K562 (cell line): ENCODE measurements around the gene COG6. TPM values are rescaled to one million over a fixed set of nuclear protein-coding genes. Genes with fewer than 3 reads are reported as not detected.

ENCODE experiments used
- ATAC-seq: fragments of 200-7000 bp; cut with Tn5 transposase; 3 replicates; pipeline ENCODE4 v1.9.1; 2020; ENCODE audit warnings: moderate library complexity
- BruUV-seq: library from RNA; stranded (reverse); fragments of 400-500 nt; replicated peaks from 2 replicates; lab custom pipeline; 2021; lab: Mats Ljungman, UMichigan
- CTCF ChIA-PET: fragments of 300-600 bp; formaldehyde crosslinking; extraction: SDS; loops from one replicate; lab custom pipeline; 2021; ENCODE audit warnings: low intra/inter-chr PET ratio; lab: Yijun Ruan, JAX
- POLR2A ChIA-PET: fragments of 300-600, 350-650 bp; sonication (Branson Sonifier 250); formaldehyde crosslinking; extraction: SDS; loops from one replicate; lab custom pipeline; 2021; ENCODE audit warnings: antibody characterized with exemption, inconsistent platforms; lab: Yijun Ruan, JAX
- DNase-seq, 4 experiments: peaks; one replicate each; pipeline versions ENCODE4 v3.0.0 to v3.0.0-alpha.2; 2011 to 2018; ENCODE audit warnings: low spot score in 3 of 4, mixed read lengths in 3 of 4; ENCODE audit errors: extremely low read depth in 1 of 4
- FAIRE-seq: peaks from 2 replicates; lab custom pipeline; 2011; peaks lifted over from hg19 to GRCh38; lab: Jason Lieb, UNC
- H2AFZ ChIP-seq: 2 replicates; pipeline ENCODE4 v1.6.0; 2011; ENCODE audit warnings: low read depth, low read length, control low read depth, inconsistent platforms
- H3K27ac ChIP-seq: fragments of 200-600 bp; 3 replicates; pipeline ENCODE4 v1.8.0; 2011; ENCODE audit warnings: low read depth, mild to moderate bottlenecking, control low read depth, inconsistent platforms, low read length, moderate library complexity, mixed read lengths; ENCODE audit errors: extremely low read depth
- H3K27me3 ChIP-seq, 2 experiments: fragments of 300-600 bp in 1 of 2; 2 replicates in 1 of 2; 3 replicates in 1 of 2; pipeline versions ENCODE4 v1.6.0 to v1.8.0; 2011; ENCODE audit warnings: inconsistent platforms in 2 of 2, low read length in 2 of 2, mild to moderate bottlenecking in 1 of 2, mixed read lengths in 1 of 2, moderate library complexity in 1 of 2; ENCODE audit not compliant: control insufficient read depth in 2 of 2, insufficient read depth in 2 of 2
- H3K36me3 ChIP-seq: fragments of 300-600 bp; 3 replicates; pipeline ENCODE4 v1.8.0; 2011; ENCODE audit warnings: mild to moderate bottlenecking, low read length, inconsistent platforms; ENCODE audit not compliant: control insufficient read depth, insufficient read depth
- H3K4me1 ChIP-seq, 2 experiments: fragments of 200-600 bp in 1 of 2; replicated peaks in 1 of 2; 2 replicates in 1 of 2; 3 replicates in 1 of 2; pipeline versions ENCODE4 v1.5.1 to v1.8.0; 2011; ENCODE audit warnings: inconsistent platforms in 2 of 2, low read length in 2 of 2, mild to moderate bottlenecking in 1 of 2, mixed read lengths in 1 of 2, moderate library complexity in 1 of 2; ENCODE audit not compliant: control insufficient read depth in 2 of 2, insufficient read depth in 2 of 2
- H3K4me2 ChIP-seq: 2 replicates; pipeline ENCODE4 v1.6.1; 2011; ENCODE audit warnings: low read length, control low read depth, inconsistent platforms, mixed read lengths; ENCODE audit not compliant: insufficient read depth
- H3K4me3 ChIP-seq: fragments of 200-600 bp; sonication (generic), shearing (Covaris generic); 2 replicates; pipeline ENCODE4 v1.5.1; 2016; ENCODE audit warnings: control low read depth, inconsistent platforms
- H3K79me2 ChIP-seq: fragments of 200-600 bp; 3 replicates; pipeline ENCODE4 v1.8.0; 2011; ENCODE audit warnings: low read length, inconsistent platforms; ENCODE audit not compliant: control insufficient read depth, insufficient read depth
- H3K9ac ChIP-seq, 2 experiments: 2 replicates each; pipeline versions ENCODE4 v1.6.0 to v1.6.1; 2011; ENCODE audit warnings: low read depth in 2 of 2, low read length in 2 of 2, control low read depth in 1 of 2, inconsistent platforms in 1 of 2, mild to moderate bottlenecking in 1 of 2, mixed read lengths in 1 of 2; ENCODE audit not compliant: insufficient read depth in 1 of 2
- H3K9me1 ChIP-seq: one replicate; pipeline ENCODE4 v1.6.0; 2011; ENCODE audit warnings: inconsistent platforms, mild to moderate bottlenecking, low read length, moderate library complexity; ENCODE audit not compliant: control insufficient read depth, insufficient read depth
- H3K9me3 ChIP-seq: replicated peaks from 2 replicates; pipeline ENCODE4 v1.5.1; 2011; ENCODE audit warnings: low read depth, low read length, inconsistent platforms; ENCODE audit not compliant: control insufficient read depth, insufficient read depth
- H4K20me1 ChIP-seq: replicated peaks from 2 replicates; pipeline ENCODE4 v1.6.1; 2011; ENCODE audit warnings: low read length, inconsistent platforms, mixed read lengths; ENCODE audit not compliant: control insufficient read depth, insufficient read depth
- ASH1L ChIP-seq: fragments of 450-650 bp; IDR thresholded peaks from 2 replicates; pipeline ENCODE4 v1.6.1; 2018; ENCODE audit warnings: borderline replicate concordance, mild to moderate bottlenecking, low read depth; ENCODE audit not compliant: partially characterized antibody
- CBFA2T2 ChIP-seq: fragments of 450-650 bp; conservative IDR thresholded peaks from 2 replicates; pipeline ENCODE4 v1.6.1; 2017; ENCODE audit warnings: mild to moderate bottlenecking
- EHMT2 ChIP-seq: fragments of 450-650 bp; IDR thresholded peaks from 2 replicates; pipeline ENCODE4 v1.6.1; 2018; ENCODE audit warnings: antibody characterized with exemption
- KLF6 ChIP-seq: fragments of 250-450 bp; sonication (Bioruptor Pico); IDR thresholded peaks from 2 replicates; pipeline ENCODE4 v1.4.0; 2020; ENCODE audit warnings: mild to moderate bottlenecking, moderate library complexity, borderline replicate concordance
- MCM2 ChIP-seq: fragments of 450-650 bp; IDR thresholded peaks from 2 replicates; pipeline ENCODE4 v1.6.1; 2017; ENCODE audit warnings: low read depth, mild to moderate bottlenecking
- MXI1 ChIP-seq: IDR thresholded peaks from 2 replicates; pipeline ENCODE4 v1.6.1; 2011; ENCODE audit warnings: low read depth, mild to moderate bottlenecking, improper control_type of control experiment, low read length
- NR2F6 ChIP-seq: fragments of 450-650 bp; formaldehyde crosslinking; IDR thresholded peaks from 2 replicates; pipeline ENCODE4 v1.4.0; 2020; ENCODE audit warnings: mild to moderate bottlenecking
- RBM14 ChIP-seq: fragments of 200-400 bp; formaldehyde crosslinking; IDR thresholded peaks from 2 replicates; pipeline ENCODE4 v1.6.1; 2018; ENCODE audit warnings: low read depth, mild to moderate bottlenecking, low read length, moderate library complexity, borderline replicate concordance; ENCODE audit not compliant: insufficient read depth
- RBM15 ChIP-seq: fragments of 200-400 bp; formaldehyde crosslinking; IDR thresholded peaks from 2 replicates; pipeline ENCODE4 v1.6.1; 2018; ENCODE audit warnings: mild to moderate bottlenecking, low read length, moderate library complexity; ENCODE audit not compliant: insufficient read depth
- TEAD2 ChIP-seq: fragments of 450-650 bp; IDR thresholded peaks from 2 replicates; pipeline ENCODE4 v1.6.1; 2016; ENCODE audit warnings: missing genetic modification characterization, control low read depth, missing compliant biosample characterization
- U2AF1 ChIP-seq: fragments of 200-400 bp; formaldehyde crosslinking; optimal IDR thresholded peaks from 2 replicates; pipeline ENCODE3; 2017; ENCODE audit warnings: mild to moderate bottlenecking, low read depth, low read length, moderate library complexity
- ZC3H8 ChIP-seq: fragments of 450-650 bp; IDR thresholded peaks from 2 replicates; pipeline ENCODE4 v1.6.1; 2017
- ZNF324 ChIP-seq: fragments of 250-450 bp; sonication (Bioruptor Pico); IDR thresholded peaks from 2 replicates; pipeline ENCODE4 v1.4.0; 2020; ENCODE audit warnings: mild to moderate bottlenecking
- in situ Hi-C: fragments of 300-500 bp; cut with MboI; formaldehyde crosslinking; loops from 4 replicates; pipeline ENCODE4 v1.15.0; 2018; ENCODE audit warnings: inconsistent platforms, mixed read lengths
- intact Hi-C: fragments of 100-400 bp; cut with micrococcal nuclease; formaldehyde crosslinking; loops from 2 replicates; pipeline ENCODE4 v1.14.2; 2022
- polyA plus RNA-seq, 8 experiments: library from polyadenylated mRNA; depleted of rRNA in 4 of 8; stranded (reverse) in 5 of 8; unstranded in 3 of 8; fragments of >200 nt; fragmentation: Nextera tagmentation in 2 of 8; fragmentation: Illumina TruSeq in 1 of 8; extraction: Ambion mirVana in 2 of 8; extraction: Trizol in 1 of 8; gene quantifications; 2 replicates each; pipeline versions ENCODE4 v1.2.1 to v1.2.3, GENCODE V29; 2011 to 2014; ENCODE audit warnings: inconsistent platforms in 1 of 8, missing spikeins in 1 of 8
- total RNA-seq, 7 experiments: library from RNA; depleted of rRNA in 6 of 7; stranded (reverse); fragments of >200 nt in 6 of 7; fragmentation: Illumina TruSeq in 2 of 7; extraction: Trizol in 2 of 7; gene quantifications; 2 replicates each; pipeline versions ENCODE4 v1.2.1 to v1.2.3, GENCODE V29; 2011 to 2021; ENCODE audit warnings: low replicate concordance in 1 of 7
- TF ChIP-seq, protein P1 (sequence below): fragments of 250-450 bp; sonication (Bioruptor Pico); IDR thresholded peaks from 2 replicates; pipeline ENCODE4 v1.5.0; 2021
- TF ChIP-seq, protein P2 (sequence below): fragments of 250-450 bp; sonication (Bioruptor Pico); IDR thresholded peaks from 2 replicates; pipeline ENCODE4 v1.4.0; 2020; ENCODE audit warnings: mild to moderate bottlenecking, moderate library complexity

The COG6 gene
- total and polyA plus RNA-seq, 9 of the 15 experiments (the other 6 are each of a cell fraction or from before 2014, with no cell fraction given) = 2.6 to 20.9 (median 9.6) TPM

GRCh38 chr13:39699274-39699673, 43.8 kb downstream of the COG6 start:
- no peaks in the 10 kb centered on the region for H3K9me1 ChIP-seq
- no peak for FAIRE-seq
- no peaks in the 10 kb centered on the region for H3K27me3 ChIP-seq
- BruUV-seq = no TSS peak
- ChIA-PET POLR2A (interaction anchor here (0.6 kb wide), 1 partner anchor 299 kb away, joined by 3 read pairs; no protein-coding TSS in a partner anchor), CTCF (no interaction called here)
- no peaks in the 10 kb centered on the region for H4K20me1 ChIP-seq
- H3K4me1 ChIP-seq = no peaks in the 10 kb centered on the region
- H3K79me2 ChIP-seq = no peaks in the 10 kb centered on the region
- no peaks in the 10 kb centered on the region for H3K9me3 ChIP-seq
- H3K27ac ChIP-seq = no peak overlapping the region
- intact Hi-C loops (no loop called here), in situ Hi-C loops (no loop called here)
- no peak for ATAC-seq
- H3K4me3 ChIP-seq = no peak overlapping the region
- no peak overlapping the region for H3K9ac ChIP-seq
- no peak overlapping the region for H3K4me2 ChIP-seq
- TF ChIP-seq KLF6 (no peak), ZNF324 (CRISPR knock-in tag) (no peak), NR2F6 (CRISPR knock-in tag) (no peak), ZC3H8 (no peak), U2AF1 (no peak), ASH1L (no peak), MCM2 (no peak), CBFA2T2 (no peak), TEAD2 (tag) (no peak), RBM15 (no peak), EHMT2 (no peak), RBM14 (no peak), MXI1 (no peak)
- TF ChIP-seq, protein P1, sequence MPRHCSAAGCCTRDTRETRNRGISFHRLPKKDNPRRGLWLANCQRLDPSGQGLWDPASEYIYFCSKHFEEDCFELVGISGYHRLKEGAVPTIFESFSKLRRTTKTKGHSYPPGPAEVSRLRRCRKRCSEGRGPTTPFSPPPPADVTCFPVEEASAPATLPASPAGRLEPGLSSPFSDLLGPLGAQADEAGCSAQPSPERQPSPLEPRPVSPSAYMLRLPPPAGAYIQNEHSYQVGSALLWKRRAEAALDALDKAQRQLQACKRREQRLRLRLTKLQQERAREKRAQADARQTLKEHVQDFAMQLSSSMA (CRISPR knock-in tag) = no peak
- TF ChIP-seq, protein P2, sequence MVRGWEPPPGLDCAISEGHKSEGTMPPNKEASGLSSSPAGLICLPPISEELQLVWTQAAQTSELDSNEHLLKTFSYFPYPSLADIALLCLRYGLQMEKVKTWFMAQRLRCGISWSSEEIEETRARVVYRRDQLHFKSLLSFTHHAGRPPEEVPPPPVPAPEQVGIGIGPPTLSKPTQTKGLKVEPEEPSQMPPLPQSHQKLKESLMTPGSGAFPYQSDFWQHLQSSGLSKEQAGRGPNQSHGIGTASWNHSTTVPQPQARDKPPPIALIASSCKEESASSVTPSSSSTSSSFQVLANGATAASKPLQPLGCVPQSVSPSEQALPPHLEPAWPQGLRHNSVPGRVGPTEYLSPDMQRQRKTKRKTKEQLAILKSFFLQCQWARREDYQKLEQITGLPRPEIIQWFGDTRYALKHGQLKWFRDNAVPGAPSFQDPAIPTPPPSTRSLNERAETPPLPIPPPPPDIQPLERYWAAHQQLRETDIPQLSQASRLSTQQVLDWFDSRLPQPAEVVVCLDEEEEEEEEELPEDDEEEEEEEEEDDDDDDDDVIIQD (CRISPR knock-in tag) = no peak
- no peaks in the 10 kb centered on the region for H3K36me3 ChIP-seq
- DNase-seq = no peak
- no peak overlapping the region for H2AFZ ChIP-seq
